Epithelial cell of esophagus (primary cell): Measurements from ENCODE around the gene JMY.
A peak's percentile ranks its signal among the peaks of the same experiment; 100 is the strongest.

Source experiments
- DNase-seq: peaks from one replicate; pipeline ENCODE4 v3.0.0; 2010; ENCODE audit warnings: low read depth
- H3K4me3 ChIP-seq: 2 replicates; pipeline ENCODE4 v1.5.1; 2011; ENCODE audit warnings: mild to moderate bottlenecking, low read length, control low read depth
- CTCF ChIP-seq: IDR thresholded peaks from 2 replicates; pipeline ENCODE4 v1.5.1; 2011; ENCODE audit warnings: low read depth, mild to moderate bottlenecking, low read length, control low read depth, inconsistent platforms; ENCODE audit not compliant: insufficient read depth; ENCODE audit errors: missing control alignments

JMY gene

GRCh38 chr5:79225026-79225425, 10.9 kb upstream of the JMY start:
- no peak overlapping the region for H3K4me3 ChIP-seq
- DNase-seq: peak; percentile 63
- TF ChIP-seq CTCF: no peak

- DNase-seq: no peak
- TF ChIP-seq CTCF: no peak
- H3K4me3 ChIP-seq: no peak overlapping the region
These were observed 10.5 kb upstream of the JMY start for GRCh38 chr5:79225441-79225840.

- H3K4me3 ChIP-seq: no peak overlapping the region
- TF ChIP-seq CTCF: no peak
These were observed 8.4 kb upstream of the JMY start for GRCh38 chr5:79227484-79228025.

GRCh38 chr5:79229357-79230174, 6.4 kb upstream of the JMY start:
- peak; percentile 89 for DNase-seq
- no peak overlapping the region for H3K4me3 ChIP-seq
- no peak for TF ChIP-seq CTCF

More at GRCh38 chr5:79227484-79228025, 8.4 kb upstream of the JMY start:
- no peak for DNase-seq

GRCh38 chr5:79235261-79235633, 684 bp upstream of the JMY start:
- no peak for TF ChIP-seq CTCF
- peak; percentile 11 for DNase-seq
- peak overlapping the region; percentile 77 for H3K4me3 ChIP-seq

- no peak for TF ChIP-seq CTCF
- peak; percentile 41 for DNase-seq
- peak overlapping the region; percentile 77 for H3K4me3 ChIP-seq
These were observed 535 bp downstream of the JMY start for GRCh38 chr5:79236362-79236969.
